Occipital lobe (tissue), 2 donors: ENCODE results near the gene DDX25. TPM values are rescaled to one million over a fixed set of nuclear protein-coding genes. Genes with fewer than 3 reads are reported as not detected.

Source experiments
- DNase-seq: peaks from one replicate; lab custom pipeline; 2025; lab: John Stamatoyannopoulos, UW
- total RNA-seq: library from RNA; depleted of rRNA; stranded (reverse); fragments of >200 nt; gene quantifications from one replicate; pipeline ENCODE4 v1.2.3, GENCODE V29; 2014

Gene DDX25
- total RNA-seq, 1 donor from 2014 or later = 18.7 TPM

DNA sequence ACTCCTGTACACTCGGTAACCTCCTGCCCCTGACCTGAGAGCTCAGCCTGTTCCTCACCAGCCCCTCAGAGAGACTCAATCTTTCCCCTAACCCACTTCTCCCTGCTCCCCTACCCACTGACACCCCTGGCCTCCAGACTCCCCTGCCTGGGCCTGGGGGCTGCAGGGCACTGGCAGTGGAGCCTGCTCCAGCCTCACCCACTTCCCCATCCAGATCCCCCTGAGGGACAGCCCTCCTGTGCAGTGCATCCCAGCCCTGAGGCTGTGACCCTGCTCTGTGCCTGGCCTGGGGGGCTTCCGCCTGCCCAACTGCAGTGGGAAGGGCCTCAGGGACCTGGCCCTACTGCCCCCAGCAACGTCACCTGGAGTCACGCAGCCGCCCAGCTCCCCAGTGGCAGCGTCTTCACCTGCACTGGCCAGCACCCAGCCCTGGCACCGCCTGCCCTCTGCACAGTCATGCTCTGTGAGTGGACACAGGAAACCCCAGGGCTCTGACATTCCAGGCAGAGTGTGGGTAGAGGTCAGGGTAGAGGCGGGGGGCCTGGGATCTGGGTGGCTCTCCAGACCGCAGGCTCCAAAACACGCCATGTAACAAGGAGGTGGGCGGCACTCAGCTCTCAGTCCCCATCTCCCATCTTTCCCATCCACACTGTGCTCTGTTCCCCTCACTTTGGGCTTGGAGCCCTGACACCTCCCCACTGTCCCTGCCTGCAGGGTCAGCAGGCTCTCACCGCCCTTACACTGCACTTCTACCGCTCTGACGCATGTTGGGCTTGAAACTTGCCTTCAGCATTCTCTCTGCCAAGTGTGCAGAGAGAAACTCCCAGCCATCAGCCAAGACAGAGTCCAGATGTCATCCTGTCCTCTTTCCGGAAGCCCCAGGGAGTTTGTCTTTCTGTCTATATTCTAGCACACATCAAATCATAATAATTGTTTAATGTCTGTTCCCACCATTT is 46.7 kb downstream of the DDX25 start:
- DNase-seq = no peak

DNA sequence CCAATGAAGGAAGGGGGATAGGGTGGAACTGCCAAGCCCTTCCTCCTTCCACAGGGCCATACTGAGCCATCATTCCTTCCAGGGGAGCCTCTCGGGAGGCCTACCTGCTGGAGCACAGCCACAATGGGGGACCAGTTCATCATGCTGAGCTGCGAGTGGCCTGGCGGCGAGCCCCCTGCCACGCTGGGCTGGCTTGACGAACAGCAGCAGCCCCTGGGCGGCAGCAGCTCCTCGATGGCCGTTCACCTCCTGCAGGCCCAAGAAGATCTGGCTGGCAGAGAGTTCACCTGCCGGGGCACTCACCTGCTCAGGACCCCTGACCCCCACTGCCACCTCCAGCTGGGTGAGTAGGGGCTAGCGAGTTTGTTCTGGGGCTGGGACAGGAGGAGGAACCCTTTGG is 47.4 kb downstream of the DDX25 start:
- no peak for DNase-seq

DNA sequence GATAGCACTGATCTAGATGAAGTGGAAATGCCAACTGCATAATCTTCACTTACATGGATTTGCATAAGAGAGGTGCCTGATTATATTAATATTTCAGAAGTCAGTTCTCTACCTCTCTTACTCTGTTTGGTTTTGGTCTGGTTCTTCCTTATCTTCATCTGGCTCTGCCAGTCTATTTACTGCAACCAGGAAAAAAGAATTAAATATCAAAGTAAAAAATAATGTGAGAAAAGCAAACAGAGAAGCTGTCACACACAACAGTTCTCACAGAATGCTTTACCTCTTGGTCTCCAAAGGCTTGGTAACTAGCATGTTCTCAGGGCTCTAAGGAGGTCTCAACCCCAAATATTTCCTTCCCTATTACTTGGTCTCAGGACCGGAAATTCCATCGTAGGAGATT is 48.3 kb downstream of the DDX25 start:
- DNase-seq = no peak

DNA sequence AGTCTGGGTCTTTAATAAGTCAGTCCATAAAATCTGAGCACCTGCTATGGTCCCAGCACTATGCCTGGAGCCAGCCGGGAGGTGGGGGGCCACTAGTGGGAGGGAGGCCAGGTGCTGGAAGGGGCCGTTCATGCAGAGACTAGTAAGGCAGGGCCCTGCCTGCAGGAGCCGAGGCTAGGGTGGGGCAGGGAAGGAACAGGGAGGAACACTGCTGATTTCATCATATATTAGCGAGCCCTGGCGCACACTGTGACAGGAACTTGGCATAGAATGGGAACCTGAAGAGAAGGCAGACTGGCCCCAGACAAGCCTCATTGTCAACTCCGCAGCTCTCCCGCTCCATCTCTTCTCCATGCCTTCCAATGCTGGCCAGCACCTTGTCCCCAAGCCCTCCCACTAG is 48.7 kb downstream of the DDX25 start:
- no peak for DNase-seq

DNA sequence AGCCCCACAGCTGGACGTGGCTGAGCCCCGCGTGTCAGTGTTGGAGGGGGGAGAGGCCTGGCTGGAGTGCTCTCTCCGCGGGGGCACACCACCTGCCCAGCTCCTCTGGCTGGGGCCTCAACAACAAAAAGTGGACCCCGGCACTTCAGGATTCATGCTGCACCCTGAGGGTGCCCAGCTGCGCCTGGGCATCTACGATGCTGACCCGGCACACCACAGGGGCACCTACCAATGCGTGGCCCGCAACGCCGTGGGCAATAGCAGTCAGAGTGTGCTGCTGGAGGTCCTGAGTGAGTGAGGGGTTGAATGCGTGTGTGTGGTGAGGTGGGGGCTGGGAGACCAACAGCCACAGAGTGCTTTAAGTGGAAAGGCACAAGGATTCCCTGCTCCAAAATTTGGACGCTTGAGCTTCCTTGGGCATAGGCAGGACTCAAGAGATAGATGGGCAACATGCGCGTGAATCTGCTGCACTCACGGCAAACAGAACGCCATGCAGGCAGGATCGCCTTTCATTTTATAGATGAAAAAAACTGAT is 49.2 kb downstream of the DDX25 start:
- no peak for DNase-seq

DNA sequence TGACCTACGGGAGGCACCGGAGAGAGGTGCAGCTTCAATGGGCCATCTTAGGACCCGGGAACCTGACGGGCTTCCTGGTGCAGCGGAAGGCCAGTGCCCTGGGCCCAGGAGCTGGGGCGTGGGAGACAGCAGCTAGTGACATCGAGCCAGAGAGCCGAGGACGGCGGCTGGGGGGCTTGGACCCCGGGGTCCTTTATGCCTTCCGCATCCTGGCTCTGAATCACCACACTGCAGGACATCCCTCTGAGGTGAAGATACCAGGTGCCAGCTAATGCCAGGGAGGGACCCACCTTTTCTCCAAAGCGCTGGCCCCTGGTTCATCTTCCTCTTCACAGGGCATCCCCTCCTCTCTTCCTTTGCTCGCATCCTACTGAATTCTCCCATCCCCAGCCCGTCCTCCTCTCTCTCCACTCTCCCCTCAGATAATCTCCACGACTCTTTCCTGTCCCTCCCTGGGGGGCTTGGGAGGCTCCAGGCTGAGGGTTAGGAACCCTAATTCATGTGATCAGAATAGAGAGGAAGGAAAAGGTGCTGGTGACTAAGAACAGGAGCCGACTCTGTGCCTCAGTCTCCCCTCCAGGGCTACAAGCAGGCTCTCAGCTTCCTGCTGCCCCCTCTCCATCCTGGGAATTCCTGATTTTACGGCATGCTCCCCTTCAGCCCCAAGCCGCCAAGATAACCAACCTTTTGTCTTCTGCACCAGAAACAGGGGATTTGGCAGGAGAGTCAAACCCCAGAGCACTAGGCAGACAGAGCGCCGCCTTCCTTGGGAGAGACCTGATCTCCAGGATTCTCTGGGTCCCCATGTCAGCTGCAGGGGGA is 50.0 kb downstream of the DDX25 start:
- DNase-seq = no peak

DNA sequence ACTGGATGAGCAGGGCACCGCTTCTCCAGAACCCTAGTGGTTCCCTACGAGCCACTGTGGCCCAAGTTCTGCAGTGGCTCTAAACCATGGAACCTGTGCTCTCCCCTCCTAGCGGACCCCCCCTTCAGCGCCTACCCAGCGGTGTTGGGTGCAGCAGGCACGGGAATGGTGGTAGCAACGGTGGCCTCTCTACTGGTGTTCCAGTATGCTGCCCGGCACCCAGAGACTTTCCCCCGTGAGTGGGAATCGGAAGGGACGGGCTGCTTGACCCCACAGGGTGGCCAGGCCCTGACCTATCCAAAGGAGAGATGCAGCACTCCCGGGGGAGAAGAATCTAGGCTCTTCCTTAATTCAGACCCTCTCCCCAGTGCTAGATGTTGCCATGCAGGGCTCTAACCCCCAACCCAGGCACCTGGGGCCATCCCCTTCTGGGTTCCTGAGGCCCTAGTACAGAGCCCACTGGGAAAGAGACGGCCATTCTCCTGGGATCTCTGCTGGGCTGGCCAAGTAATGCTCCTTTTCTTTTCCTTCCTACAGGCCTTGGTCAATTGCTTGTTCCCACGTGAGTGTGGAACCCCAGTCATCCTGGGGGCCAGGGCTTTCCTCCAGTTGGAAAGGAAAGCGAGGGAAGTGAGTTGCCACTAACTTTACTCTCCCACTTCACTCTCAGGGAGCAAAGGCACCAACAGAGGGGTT is 50.8 kb downstream of the DDX25 start:
- DNase-seq = no peak

DNA sequence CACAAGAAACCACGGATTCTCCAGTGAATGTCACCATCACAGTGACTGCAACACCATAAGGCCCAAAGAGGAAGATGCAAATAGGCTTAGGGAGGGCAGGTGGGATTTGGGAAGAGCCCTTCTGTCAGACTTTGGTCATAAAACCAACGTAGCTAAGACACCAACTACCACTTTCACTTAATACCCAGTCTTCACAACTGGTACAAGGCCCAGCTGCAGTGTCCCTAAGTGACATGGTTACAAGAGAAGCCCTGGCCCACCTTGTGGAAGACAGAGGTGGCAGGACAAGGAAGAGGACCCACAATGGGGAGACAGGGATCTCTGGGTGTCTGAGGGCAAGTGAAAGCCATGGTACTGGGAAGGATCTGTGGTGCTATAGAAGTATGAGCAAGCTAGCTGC is 51.5 kb downstream of the DDX25 start:
- no peak for DNase-seq

DNA sequence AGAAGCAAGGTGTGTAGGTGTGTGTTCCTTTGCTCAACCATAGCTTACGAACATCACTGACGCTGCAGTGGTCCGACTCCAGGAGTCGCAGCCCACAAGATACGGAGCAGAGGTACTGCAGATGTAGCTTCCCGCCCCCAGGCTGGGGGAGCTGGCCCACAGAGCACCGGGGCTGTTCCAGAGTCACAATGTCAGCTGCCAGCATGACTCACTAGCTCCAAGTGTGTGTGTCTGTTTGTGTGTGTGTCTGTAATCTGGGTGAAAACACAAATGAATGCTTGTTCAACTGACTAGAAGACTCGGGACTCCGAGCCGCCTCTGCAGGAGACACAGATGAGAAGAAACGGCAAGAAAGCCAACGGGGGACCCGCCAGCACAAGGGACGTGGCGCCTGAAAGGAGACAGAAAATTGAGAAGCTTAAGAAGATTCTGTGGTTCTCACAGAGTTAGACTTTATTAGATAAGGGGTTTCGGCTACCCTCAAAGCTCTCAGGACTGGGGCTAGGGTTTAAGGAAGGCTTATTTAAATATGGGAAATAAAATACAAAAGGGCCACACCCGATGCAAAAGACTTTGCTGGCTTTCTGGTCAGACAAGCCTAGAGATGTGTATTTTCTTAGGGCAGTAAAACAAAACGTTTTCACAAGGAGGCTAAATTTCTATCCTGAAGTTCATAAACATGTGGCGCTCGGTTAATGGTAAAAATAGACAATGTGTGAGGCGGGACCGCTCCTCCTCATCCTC is 52.3 kb downstream of the DDX25 start:
- DNase-seq = peak; percentile 70

DNA sequence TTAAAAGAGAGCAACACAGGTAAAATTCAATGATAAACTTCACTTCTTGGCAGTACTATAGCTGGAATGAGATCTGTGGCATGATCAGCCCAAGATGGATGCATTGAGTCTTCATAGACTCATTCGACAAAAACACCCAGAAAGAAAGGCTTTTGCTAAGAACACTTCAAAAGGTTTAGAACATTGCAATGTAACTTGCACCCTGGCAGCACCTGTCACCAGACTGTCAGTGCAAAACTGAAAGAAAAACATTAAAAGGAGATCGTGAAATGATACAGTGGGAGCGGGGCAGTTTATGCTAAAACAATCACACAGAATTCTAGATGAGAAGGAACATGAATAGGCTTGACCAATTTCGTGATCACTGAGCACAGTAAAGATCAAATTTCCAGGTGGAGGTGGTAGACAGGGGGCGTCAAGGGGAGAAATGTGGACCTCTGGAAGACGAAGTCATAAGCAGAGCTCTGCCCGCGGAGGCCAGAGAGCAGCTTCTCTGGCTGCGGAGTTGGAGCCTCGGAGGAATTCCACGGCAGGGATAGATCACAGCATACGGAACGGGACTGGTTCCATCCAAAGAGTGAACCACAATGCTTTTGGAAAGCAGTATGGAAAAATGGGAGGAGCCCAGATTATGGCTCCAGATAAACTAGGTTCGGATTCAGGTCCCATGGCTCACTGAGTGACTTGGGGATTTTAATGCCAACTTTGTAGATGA is 53.5 kb downstream of the DDX25 start:
- DNase-seq = no peak

DNA sequence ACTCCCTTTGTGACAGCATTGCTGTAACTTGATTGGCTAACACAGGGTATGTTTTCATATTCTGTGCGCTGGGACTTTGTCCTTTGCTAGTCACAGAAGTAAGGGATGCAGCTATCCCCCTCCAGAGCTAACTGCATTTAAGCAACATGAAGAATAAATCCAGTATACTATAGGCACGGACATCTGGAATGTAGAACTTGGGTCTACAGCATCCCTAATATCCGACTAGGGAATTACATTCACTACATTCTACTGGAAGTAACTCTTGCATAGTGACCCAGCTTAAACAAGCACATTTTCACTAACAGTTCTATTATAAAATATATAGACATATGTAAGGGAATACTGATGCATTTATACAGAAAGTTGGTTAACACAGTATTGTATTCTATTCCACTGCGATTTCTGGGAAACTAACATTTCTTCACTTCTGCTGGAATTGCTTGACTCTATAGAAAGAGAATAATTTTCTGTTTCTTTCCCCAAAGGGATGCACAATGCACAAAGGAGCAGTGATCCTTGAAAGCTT is 54.6 kb downstream of the DDX25 start:
- DNase-seq = no peak

DNA sequence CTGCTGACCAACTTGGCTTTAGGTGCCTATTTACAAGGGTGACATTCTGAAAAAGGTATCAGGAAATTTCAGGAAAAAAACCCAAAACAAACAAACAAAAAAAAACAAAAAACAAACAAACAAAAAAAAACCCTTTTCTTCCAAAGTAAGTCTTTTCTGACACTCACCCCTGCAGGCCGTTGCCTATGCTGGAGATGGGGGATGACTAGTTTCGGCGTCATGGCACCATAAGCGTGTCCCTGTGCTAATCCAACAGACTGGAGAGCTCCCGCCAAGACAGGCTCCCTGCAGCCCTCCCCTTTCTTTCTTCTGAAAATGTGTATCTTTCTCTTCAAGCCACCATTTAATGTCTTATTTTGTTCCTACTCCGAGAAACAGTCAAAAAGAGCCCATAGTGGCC is 55.2 kb downstream of the DDX25 start:
- DNase-seq = no peak

DNA sequence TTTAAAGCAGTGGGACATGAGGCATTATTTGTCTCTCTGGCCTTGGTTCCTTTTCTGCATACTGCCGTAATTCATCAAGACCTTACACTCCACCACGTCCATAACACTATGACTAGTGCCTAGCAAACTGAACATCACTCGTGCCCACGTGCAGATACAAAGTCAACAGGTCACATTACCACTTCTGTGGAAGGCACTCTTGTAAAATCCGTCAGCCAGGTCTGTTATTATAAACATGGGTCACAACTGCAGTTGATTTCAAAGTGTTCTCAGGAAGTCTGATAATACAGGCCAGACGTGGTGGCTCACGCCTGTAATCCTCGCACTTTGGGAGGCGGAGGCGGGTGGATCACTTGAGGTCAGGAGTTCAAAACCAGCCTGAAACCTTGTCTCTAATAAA is 55.6 kb downstream of the DDX25 start:
- DNase-seq = no peak

DNA sequence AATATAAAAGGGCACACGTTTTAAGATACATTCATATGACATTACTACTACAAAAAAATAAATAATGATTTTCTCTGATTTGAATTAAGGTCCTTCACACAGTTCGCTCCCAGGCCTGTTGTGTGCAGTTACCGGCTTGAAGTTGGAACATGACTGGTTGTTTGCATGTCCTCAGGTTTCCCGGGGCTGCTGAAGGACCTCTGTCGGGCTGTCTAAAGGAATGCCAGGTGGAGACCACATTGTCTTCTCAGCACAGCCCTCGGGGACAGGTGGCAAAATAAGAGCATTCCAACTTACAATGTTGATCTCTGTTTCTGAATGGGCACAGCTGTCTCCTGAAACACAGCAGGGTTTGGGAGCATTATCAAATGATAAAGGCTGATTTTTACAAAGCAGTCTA is 56.5 kb downstream of the DDX25 start:
- DNase-seq = no peak

DNA sequence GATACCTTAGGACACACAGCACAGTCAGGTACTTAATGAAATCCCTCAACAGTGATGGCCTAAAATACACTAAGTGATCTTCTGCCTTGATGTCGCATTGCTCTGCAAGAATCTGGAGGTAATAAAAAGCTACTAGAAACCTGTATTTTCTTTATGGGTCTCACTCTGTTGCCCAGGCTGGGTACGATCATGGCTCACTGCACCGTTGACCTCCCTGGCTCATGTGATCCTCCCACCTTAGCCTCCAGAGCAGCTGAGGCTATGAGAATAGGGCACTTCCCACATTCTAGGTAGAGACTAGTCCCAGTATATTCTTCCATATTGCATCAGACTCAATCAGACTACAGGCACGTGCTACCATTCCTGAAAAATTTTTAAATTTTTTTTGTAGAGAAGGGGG is 63.2 kb downstream of the DDX25 start:
- no peak for DNase-seq

DNA sequence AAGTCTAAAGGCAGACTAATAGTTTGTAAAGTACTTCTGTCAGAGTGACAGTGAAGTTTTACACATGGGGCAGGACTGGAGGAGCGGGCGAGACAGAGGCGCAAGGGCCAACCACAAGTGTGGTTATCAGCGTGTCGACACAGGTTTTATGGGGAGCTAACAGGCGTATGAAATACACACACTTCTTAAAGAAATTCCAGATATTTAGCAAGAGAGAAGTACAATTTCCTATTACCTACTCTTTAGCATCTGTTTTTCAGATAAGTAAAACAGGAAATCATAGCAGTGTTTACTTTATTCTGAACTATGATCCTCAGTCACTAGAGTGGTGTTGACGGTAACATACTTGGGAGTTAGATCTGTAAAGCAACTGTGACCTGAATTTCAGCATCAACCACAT is 64.0 kb downstream of the DDX25 start:
- no peak for DNase-seq

DNA sequence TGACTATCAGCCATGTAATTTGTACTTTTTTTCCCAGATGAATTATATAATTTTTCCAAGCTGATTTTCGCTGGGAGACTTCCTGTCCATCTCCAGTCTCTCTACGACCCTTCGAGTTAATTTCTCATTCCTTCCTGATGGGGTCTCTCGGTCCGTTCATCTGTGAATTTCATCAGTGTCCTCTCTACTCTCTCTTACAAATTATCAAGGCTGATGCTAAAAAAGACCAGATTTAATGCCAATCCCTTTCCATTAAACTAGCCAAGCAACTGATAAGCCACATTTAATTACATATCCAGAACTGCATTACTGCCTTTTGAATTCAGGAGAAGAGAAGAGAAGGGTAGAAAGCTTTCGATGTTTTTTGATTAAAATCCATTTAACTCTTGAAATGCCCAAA is 67.3 kb downstream of the DDX25 start:
- no peak for DNase-seq

DNA sequence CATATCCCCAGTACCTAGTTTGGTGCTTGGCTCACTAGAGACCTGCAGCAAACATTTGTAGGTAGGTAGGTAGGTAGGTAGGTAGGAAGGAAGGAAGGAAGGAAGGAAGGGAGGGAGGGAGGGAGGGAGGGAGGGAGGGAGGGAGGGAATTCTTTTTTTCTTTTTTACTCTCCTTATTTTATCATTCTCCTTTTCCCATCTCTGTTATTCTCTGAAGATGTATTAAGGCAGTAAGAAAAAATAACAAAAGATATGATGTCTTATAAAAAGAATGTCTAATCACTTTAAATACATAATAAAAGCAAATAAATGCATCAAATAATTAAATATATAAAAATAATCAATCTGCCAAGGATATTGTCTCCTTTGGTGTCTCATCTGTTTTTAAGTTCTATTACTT is 70.0 kb downstream of the DDX25 start:
- DNase-seq = no peak

DNA sequence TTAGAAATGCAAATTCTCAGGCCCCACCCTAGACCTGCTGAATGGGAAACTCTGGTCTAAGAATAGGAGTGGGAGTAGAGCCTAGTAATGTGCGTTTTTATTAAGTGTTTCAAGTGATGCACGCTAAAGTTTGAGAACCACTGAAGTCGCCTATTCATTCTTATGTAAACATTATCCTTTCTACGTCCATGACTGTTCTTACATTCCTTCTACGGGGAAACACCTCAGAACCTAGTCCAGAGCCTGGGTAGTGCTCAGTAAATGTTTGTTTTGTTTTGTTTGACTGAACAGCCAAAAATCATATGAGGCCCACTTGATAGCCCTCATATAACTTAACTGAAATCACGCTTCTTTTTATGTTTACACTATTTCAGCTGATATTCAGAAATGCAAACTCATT is 71.3 kb downstream of the DDX25 start:
- no peak for DNase-seq

DNA sequence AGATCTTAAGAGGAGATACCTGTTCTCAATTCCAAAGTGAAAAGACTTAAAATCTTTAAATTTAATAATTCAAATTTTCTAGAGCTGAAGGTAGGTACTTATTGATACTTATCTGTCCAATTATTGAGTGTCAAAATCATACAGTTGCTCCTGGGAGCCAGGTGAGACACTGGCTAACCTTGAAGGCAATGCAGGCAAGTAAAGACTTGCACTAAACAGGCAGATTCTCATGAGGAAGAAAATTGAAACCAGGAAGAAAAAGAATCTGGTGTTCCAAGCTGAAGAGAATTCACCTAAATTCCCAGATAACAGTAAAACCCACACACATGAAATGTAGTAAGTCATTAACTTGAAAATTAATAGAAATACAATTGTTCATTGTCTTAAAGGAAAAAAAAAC is 71.8 kb downstream of the DDX25 start:
- no peak for DNase-seq
